Gastrocnemius medialis (tissue), 4 donors: ENCODE results near the gene LHX5.
"Not testable (repeated sequence)": the region's sequence is repeated elsewhere in the genome, so short reads cannot be mapped to it uniquely, and the experiment has no call there.

Experiments used
- CTCF ChIP-seq, 5 experiments: fragments of 450-650 bp in 3 of 5; fragments of 200-600 bp in 2 of 5; sonication (generic) in 2 of 5; IDR thresholded peaks in 4 of 5; conservative IDR thresholded peaks in 1 of 5; 1 replicate in 4 of 5; 2 replicates in 1 of 5; pipeline ENCODE4 v1.5.1; 2016 to 2019; ENCODE audit warnings: antibody characterized with exemption in 5 of 5, mild to moderate bottlenecking in 3 of 5, moderate library complexity in 3 of 5
- POLR2A ChIP-seq, 2 donors: fragments of 450-650 bp; IDR thresholded peaks; one replicate each; pipeline ENCODE4 v1.6.1; 2017; ENCODE audit warnings: antibody characterized with exemption in 2 of 2, mild to moderate bottlenecking in 2 of 2, moderate library complexity in 2 of 2

- not testable (repeated sequence) for TF ChIP-seq CTCF (IDR thresholded peaks at IDR 0.05 in 4 of 5, conservative IDR thresholded peaks at IDR 0.05 in 1 of 5); POLR2A (IDR thresholded peaks at IDR 0.05)
These were observed 24.3 kb upstream of the LHX5 start for GRCh38 chr12:113495941-113496340.
